Measurements from ENCODE around the gene ATXN2.

ATXN2 gene

DNA sequence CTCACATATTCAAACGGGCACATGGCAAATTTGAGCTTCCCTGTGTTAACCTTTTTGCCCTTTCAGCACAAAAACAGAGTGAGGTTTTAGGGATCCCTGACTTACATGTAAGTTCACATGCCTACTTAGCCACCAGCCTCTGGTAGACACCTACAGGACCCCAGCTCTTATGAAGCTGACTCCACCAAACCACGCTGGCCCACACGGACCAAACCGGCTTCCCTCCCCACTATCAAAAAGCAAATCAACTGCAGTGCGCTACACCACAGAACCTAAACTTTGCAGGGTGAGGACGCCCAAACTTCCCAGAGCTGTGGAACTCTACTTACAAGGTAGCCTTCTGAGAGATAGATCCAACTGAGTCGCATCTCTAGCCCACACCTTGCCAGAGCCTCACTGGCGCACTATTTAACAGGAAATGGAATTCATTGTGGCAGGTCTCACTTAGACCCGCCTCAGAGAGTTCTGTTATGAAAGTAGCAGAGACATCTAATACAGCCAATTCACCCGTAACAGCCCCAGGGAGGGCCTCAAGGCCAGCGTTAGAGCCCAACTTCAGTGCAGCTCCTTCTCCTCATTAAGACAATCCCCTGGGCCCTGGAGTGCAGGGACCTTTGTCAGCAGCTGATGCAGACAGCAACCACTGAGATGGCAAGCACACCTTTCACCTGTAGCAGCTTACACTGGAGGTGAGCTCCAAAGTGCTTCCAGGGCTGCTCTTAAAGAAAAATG is 144.2 kb downstream of the ATXN2 start:
- H3K4me1 ChIP-seq (ENCODE audit: control insufficient read depth, insufficient read depth, low read length): no peaks in the 10 kb centered on the region
- H3K36me3 ChIP-seq (ENCODE audit: control insufficient read depth, insufficient read depth, low read length): peaks cover 44% of the 10 kb centered on the region
- no peak overlapping the region for H3K27ac ChIP-seq (ENCODE audit: insufficient read depth, low read depth, low read length, poor library complexity, severe bottlenecking)
- no peak overlapping the region for H3K4me3 ChIP-seq (ENCODE audit: insufficient read depth, low read depth, low read length)
- H3K27me3 ChIP-seq (ENCODE audit: control insufficient read depth, insufficient read depth, low read length, poor library complexity, severe bottlenecking): no peaks in the 10 kb centered on the region
- H3K9me3 ChIP-seq (ENCODE audit: control insufficient read depth, low read length): no peaks in the 10 kb centered on the region
- 95% methylated on average over 11 of the region's 11 CpGs for WGBS, 2 experiments

DNA sequence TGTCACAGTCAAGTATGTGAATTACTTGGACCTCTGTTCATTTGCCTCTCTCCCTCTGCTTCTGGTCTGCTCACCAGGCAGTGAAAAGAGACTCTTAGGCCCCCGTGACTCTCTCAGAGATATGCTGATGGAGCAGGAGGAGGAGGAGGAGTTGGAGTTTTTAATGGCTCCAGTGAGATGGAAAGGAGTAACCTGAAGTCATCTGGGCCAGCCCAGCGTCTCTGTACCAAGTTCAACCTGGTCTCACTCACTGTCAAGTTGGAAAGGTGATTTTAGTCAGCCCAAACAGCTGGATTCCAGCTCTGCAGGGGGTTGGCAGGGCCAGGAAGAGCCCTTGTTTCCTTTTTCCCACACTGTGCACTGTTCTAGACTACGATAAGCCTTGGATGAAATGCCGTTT is 144.8 kb downstream of the ATXN2 start:
- no peak overlapping the region for H3K27ac ChIP-seq (ENCODE audit: insufficient read depth, low read depth, low read length, poor library complexity, severe bottlenecking)
- H3K4me1 ChIP-seq (ENCODE audit: control insufficient read depth, insufficient read depth, low read length): no peaks in the 10 kb centered on the region
- H3K4me3 ChIP-seq (ENCODE audit: insufficient read depth, low read depth, low read length): no peak overlapping the region
- WGBS, 2 experiments: 91 to 94% methylated on average over 4 of the region's 4 CpGs
- no peaks in the 10 kb centered on the region for H3K9me3 ChIP-seq (ENCODE audit: control insufficient read depth, low read length)
- H3K36me3 ChIP-seq (ENCODE audit: control insufficient read depth, insufficient read depth, low read length): peaks cover 44% of the 10 kb centered on the region
- H3K27me3 ChIP-seq (ENCODE audit: control insufficient read depth, insufficient read depth, low read length, poor library complexity, severe bottlenecking): no peaks in the 10 kb centered on the region

DNA sequence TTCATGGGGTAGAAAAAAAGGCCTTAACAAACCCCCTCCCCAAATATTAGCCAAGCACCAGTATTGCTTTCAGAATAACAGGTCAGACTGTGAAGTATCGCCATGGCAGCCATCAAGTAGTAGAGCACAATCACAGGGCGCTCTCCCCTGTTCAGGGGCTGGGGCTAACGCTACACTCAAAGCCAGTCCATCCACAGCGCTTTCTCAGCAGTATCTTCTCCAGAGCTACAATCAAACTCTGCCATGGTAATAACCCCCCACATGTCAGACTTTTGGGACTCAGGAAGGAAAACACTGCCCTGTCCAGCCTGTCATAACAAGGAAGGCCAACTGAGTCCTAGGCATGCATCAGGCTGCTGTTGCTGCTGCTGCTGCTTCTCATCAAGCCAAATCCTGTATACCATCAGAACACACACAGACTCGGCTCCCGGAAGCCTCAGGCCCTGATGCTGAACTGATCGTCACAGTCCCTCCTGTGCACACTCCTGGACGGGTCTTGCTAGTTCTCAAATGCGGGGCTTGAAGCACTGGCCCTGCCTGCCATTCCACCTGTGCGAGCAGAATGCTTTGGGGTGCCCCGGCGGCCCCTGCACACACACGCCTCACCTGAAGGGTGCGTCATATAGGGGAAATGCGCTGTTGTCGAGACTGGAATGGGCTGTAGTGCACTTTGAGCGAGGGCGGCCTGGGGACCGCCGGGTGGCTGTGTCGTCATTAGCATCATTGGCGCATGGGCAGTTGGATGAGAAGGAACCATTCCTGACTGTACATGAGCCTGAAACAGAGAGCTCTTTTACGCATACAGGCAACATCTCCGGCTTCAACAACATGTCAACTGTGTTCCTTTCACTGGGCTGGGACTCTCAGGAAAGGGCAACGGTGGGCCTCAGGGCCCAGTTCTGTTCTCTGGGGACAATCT is 145.8 kb downstream of the ATXN2 start:
- H3K9me3 ChIP-seq (ENCODE audit: control insufficient read depth, low read length): no peaks in the 10 kb centered on the region
- H3K27me3 ChIP-seq (ENCODE audit: control insufficient read depth, insufficient read depth, low read length, poor library complexity, severe bottlenecking): no peaks in the 10 kb centered on the region
- 95 to 96% methylated on average over 25 of the region's 25 CpGs for WGBS, 2 experiments
- no peaks in the 10 kb centered on the region for H3K4me1 ChIP-seq (ENCODE audit: control insufficient read depth, insufficient read depth, low read length)
- no peak overlapping the region for H3K27ac ChIP-seq (ENCODE audit: insufficient read depth, low read depth, low read length, poor library complexity, severe bottlenecking)
- H3K4me3 ChIP-seq (ENCODE audit: insufficient read depth, low read depth, low read length): no peak overlapping the region
- peaks cover 44% of the 10 kb centered on the region for H3K36me3 ChIP-seq (ENCODE audit: control insufficient read depth, insufficient read depth, low read length)

DNA sequence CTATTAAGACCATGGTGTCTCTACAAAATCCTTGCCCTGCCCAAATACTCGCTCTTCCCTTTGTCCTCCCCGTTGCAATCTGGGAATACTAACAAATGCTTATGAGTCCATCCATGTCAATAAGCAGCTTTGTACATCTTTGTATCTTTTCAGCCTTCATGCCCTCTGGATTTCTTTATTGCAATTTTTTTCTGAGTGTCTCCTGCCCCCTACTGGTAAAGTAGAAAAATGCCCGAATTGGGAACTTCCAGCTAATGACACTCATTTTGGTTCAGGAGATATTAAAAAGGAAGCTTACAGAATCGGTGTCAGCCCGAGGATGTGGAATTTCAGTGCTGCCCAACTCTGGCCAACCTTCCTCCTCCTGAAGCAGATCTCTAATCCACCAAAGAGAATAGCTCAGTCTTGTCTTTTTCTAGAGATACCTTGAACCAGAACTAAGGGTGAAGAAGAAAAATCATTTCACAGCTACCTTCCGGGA is 147.4 kb downstream of the ATXN2 start:
- Histone ChIP-seq H3K27me3 (ENCODE audit: control insufficient read depth, insufficient read depth, low read length, poor library complexity, severe bottlenecking) (no peaks in the 10 kb centered on the region), H3K36me3 (ENCODE audit: control insufficient read depth, insufficient read depth, low read length) (peaks cover 37% of the 10 kb centered on the region), H3K27ac (ENCODE audit: insufficient read depth, low read depth, low read length, poor library complexity, severe bottlenecking) (no peak overlapping the region), H3K4me3 (ENCODE audit: insufficient read depth, low read depth, low read length) (no peak overlapping the region), H3K9me3 (ENCODE audit: control insufficient read depth, low read length) (no peaks in the 10 kb centered on the region), H3K4me1 (ENCODE audit: control insufficient read depth, insufficient read depth, low read length) (no peaks in the 10 kb centered on the region)
- WGBS, 2 experiments: 70% methylated on average over 6 of the region's 6 CpGs

DNA sequence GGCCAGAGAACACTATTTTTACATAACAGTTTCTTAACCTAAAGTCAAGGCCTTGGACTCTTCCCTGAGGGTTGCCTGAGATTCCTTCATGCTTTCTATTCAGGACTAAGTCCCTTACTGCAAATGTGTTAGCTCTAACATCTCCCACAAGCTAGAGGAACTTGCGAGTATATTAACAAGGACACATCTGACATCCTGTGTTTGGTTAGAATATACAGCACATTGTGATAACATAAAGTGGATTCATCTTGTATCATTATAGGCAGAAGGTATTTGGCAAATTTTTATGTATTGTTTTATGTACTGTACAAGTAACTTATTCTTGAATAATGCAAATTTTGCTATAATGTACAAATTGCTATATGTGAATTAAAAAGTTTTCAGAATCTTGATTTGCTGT is 147.9 kb downstream of the ATXN2 start:
- H3K36me3 ChIP-seq (ENCODE audit: control insufficient read depth, insufficient read depth, low read length): peaks cover 35% of the 10 kb centered on the region
- H3K4me3 ChIP-seq (ENCODE audit: insufficient read depth, low read depth, low read length): no peak overlapping the region
- no peaks in the 10 kb centered on the region for H3K9me3 ChIP-seq (ENCODE audit: control insufficient read depth, low read length)
- no peaks in the 10 kb centered on the region for H3K27me3 ChIP-seq (ENCODE audit: control insufficient read depth, insufficient read depth, low read length, poor library complexity, severe bottlenecking)
- 86 to 100% methylated on average over 1 of the region's 1 CpG for WGBS, 2 experiments
- no peak overlapping the region for H3K27ac ChIP-seq (ENCODE audit: insufficient read depth, low read depth, low read length, poor library complexity, severe bottlenecking)
- H3K4me1 ChIP-seq (ENCODE audit: control insufficient read depth, insufficient read depth, low read length): peaks cover 2% of the 10 kb centered on the region

DNA sequence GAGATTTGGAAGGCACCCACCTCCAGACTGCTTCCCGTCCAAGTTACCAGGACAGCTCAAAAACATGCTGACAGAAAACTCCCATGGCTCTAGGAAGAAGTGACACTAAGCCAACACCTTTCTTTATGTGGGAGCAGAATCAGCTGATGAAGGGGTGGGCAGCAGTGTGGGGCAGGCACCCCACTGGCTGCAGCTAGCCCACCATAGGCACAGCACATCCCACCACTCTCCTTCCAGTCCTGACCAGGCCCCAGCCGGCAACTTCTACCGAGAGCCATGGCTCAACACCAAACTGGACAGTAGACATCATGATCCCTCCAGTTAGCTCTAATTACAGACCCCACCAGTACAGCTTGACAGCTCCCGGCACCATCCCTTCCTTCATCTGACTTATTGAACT is 148.4 kb downstream of the ATXN2 start:
- H3K4me1 ChIP-seq (ENCODE audit: control insufficient read depth, insufficient read depth, low read length): peaks cover 5% of the 10 kb centered on the region
- no peaks in the 10 kb centered on the region for H3K27me3 ChIP-seq (ENCODE audit: control insufficient read depth, insufficient read depth, low read length, poor library complexity, severe bottlenecking)
- peaks cover 30% of the 10 kb centered on the region for H3K36me3 ChIP-seq (ENCODE audit: control insufficient read depth, insufficient read depth, low read length)
- no peaks in the 10 kb centered on the region for H3K9me3 ChIP-seq (ENCODE audit: control insufficient read depth, low read length)
- WGBS, 2 experiments: 91 to 96% methylated on average over 4 of the region's 4 CpGs
- no peak overlapping the region for H3K27ac ChIP-seq (ENCODE audit: insufficient read depth, low read depth, low read length, poor library complexity, severe bottlenecking)
- H3K4me3 ChIP-seq (ENCODE audit: insufficient read depth, low read depth, low read length): no peak overlapping the region

DNA sequence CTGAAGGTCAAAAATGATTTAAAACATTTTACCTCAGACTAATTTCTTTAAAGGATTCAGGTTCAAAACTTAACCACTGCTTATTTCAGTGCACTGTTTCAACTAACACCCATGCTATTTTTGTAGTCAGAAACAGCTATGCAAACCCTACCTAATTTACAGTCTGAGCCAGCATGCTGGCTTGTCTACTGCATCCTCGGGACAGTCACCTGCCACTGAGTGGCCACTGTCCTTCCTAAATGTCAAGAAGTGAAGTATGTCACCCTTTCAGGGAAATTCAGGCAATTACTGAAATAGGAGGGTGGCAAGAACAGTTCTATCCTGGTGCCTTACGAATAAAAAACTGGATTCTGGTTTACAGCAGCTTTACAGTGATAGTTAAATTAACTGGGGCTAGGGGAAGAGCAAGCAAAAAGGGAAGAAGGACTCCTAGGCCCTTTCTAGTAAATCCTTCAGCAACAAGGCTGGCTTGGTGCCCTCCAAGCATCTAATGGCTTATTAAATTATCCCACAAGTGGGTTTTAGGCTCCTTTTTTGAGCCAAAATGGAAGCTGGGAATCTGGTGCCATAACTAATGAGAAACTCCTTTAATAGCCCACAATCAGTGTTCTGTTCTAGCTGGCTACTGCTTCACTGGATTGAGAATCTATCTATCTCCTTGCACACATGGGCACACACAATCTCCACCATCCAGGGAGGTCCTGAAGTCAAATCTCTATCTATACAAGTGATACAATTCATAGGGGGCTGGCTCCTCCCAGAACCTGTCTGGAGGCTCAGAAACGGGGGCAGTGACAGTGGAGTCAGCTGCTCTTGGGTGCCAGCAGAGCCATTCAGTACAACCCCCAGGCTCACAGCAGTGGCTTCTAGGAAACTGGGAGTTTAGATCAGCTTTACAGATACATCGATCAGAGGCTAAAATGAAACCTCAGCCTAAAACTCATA is 150.0 kb downstream of the ATXN2 start:
- Histone ChIP-seq H3K27ac (ENCODE audit: insufficient read depth, low read depth, low read length, poor library complexity, severe bottlenecking) (no peak overlapping the region), H3K36me3 (ENCODE audit: control insufficient read depth, insufficient read depth, low read length) (peaks cover 19% of the 10 kb centered on the region)
- 93 to 95% methylated on average over 4 of the region's 4 CpGs for WGBS, 2 experiments

DNA sequence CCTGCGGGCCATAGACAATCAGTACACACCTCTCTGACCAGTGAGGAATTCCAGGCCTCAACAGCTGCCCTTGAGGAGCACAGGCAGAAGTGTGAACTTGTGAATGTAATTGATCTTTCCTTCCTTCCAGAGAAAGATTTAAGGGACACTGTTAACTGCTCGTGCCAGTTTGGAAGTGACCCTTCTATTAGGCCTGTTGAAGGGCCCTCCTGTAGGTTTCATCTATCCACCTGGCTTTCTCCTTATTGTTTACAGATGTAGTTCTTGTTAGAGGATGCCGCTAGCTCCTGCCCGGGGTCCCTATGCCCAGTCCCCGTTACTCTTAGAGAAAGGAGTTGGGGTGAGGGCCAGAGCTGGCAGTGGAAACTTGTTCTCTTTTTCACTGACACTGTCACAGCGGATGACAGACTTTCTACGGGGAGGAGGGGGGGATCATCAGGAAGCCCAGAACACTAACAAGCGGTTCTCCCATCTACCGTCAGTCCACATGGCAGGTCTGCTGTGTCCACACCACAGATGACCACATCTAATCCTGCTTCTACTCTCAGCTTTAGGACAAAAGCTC is 150.8 kb downstream of the ATXN2 start:
- Histone ChIP-seq H3K4me3 (ENCODE audit: insufficient read depth, low read depth, low read length) (no peak overlapping the region), H3K4me1 (ENCODE audit: control insufficient read depth, insufficient read depth, low read length) (peaks cover 5% of the 10 kb centered on the region), H3K27ac (ENCODE audit: insufficient read depth, low read depth, low read length, poor library complexity, severe bottlenecking) (no peak overlapping the region), H3K36me3 (ENCODE audit: control insufficient read depth, insufficient read depth, low read length) (peaks cover 13% of the 10 kb centered on the region), H3K9me3 (ENCODE audit: control insufficient read depth, low read length) (no peaks in the 10 kb centered on the region), H3K27me3 (ENCODE audit: control insufficient read depth, insufficient read depth, low read length, poor library complexity, severe bottlenecking) (no peaks in the 10 kb centered on the region)
- WGBS, 2 experiments: 95 to 97% methylated on average over 9 of the region's 9 CpGs

More for the DNA sequence above, 150.0 kb downstream of the ATXN2 start:
- no peaks in the 10 kb centered on the region for H3K27me3 ChIP-seq (ENCODE audit: control insufficient read depth, insufficient read depth, low read length, poor library complexity, severe bottlenecking)
- H3K4me3 ChIP-seq (ENCODE audit: insufficient read depth, low read depth, low read length): no peak overlapping the region
- peaks cover 5% of the 10 kb centered on the region for H3K4me1 ChIP-seq (ENCODE audit: control insufficient read depth, insufficient read depth, low read length)
- no peaks in the 10 kb centered on the region for H3K9me3 ChIP-seq (ENCODE audit: control insufficient read depth, low read length)

DNA sequence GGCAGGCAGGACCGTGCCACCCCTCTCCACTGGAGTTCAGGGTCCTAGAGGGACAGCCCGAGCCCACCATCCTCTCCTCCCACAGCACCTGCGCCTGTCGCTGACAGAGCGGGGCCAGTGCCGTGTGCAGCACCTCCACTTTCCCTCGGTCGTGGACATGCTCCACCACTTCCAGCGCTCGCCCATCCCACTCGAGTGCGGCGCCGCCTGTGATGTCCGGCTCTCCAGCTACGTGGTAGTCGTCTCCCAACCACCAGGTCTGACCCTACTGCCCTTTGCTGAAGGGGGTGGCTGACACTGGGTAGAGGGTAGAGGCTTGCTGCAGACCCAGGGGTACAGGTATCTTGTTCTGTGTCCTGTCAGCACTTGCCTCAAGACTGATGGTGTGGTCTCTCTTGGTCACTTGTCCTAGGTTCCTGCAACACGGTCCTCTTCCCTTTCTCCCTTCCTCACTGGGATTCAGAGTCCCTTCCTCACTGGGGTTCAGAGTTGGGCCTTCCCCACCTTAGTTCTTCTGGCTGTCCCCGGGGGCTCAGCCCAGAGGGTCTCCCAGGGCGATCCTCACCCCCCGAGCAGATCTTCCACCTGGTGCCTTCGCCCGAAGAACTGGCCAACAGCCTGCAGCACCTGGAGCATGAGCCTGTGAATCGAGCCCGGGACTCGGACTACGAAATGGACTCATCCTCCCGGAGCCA is 151.4 kb downstream of the ATXN2 start:
- Histone ChIP-seq H3K4me3 (ENCODE audit: insufficient read depth, low read depth, low read length) (no peak overlapping the region), H3K4me1 (ENCODE audit: control insufficient read depth, insufficient read depth, low read length) (peaks cover 5% of the 10 kb centered on the region), H3K27me3 (ENCODE audit: control insufficient read depth, insufficient read depth, low read length, poor library complexity, severe bottlenecking) (no peaks in the 10 kb centered on the region), H3K9me3 (ENCODE audit: control insufficient read depth, low read length) (no peaks in the 10 kb centered on the region), H3K27ac (ENCODE audit: insufficient read depth, low read depth, low read length, poor library complexity, severe bottlenecking) (no peak overlapping the region), H3K36me3 (ENCODE audit: control insufficient read depth, insufficient read depth, low read length) (peaks cover 10% of the 10 kb centered on the region)
- 96 to 97% methylated on average over 28 of the region's 28 CpGs for WGBS, 2 experiments

All from ectodermal cell (in vitro differentiated cells).